GM18511 (cell line): ENCODE results near the gene GCNT1.
A peak's percentile ranks its signal among the peaks of the same experiment; 100 is the strongest.
"Not testable (repeated sequence)": the region's sequence is repeated elsewhere in the genome, so short reads cannot be mapped to it uniquely, and the experiment has no call there.

Source experiments
- ATAC-seq: cut with Tn5 transposase; IDR thresholded peaks from one replicate; pipeline ENCODE4 v1.9.1; 2021; ENCODE audit warnings: mild to moderate bottlenecking, moderate library complexity; ENCODE audit not compliant: unreplicated experiment

Gene GCNT1

GRCh38 chr9:76458903-76459693, at the start of gene GCNT1:
GCNT1 (plus strand) TSS chr9:76459182; CDS start chr9:76502382, 43,200 bp downstream.
- ATAC-seq = peak; percentile 84

GRCh38 chr9:76412638-76413037, 46.3 kb upstream of the GCNT1 start:
- ATAC-seq = no peak

GRCh38 chr9:76413658-76414057, 45.3 kb upstream of the GCNT1 start:
- ATAC-seq = no peak

- peak; percentile 88 for ATAC-seq
Observed at GRCh38 chr9:76414661-76415060, 44.3 kb upstream of the GCNT1 start.

- ATAC-seq = no peak
Observed at GRCh38 chr9:76415154-76415553, 43.8 kb upstream of the GCNT1 start.

GRCh38 chr9:76415731-76416130, 43.3 kb upstream of the GCNT1 start:
- ATAC-seq = no peak

- no peak for ATAC-seq
Observed at GRCh38 chr9:76417394-76417793, 41.6 kb upstream of the GCNT1 start.

GRCh38 chr9:76419782-76420380, 39.1 kb upstream of the GCNT1 start:
- peak; percentile 49 for ATAC-seq

- ATAC-seq = no peak
Observed at GRCh38 chr9:76423216-76424177, 35.5 kb upstream of the GCNT1 start.

- no peak for ATAC-seq
Observed at GRCh38 chr9:76424491-76424890, 34.5 kb upstream of the GCNT1 start.

GRCh38 chr9:76425677-76426453, 33.1 kb upstream of the GCNT1 start:
- ATAC-seq = no peak

GRCh38 chr9:76426807-76427419, 32.1 kb upstream of the GCNT1 start:
- no peak for ATAC-seq

- ATAC-seq = no peak
Observed at GRCh38 chr9:76431601-76432000, 27.4 kb upstream of the GCNT1 start.

GRCh38 chr9:76433406-76433805, 25.6 kb upstream of the GCNT1 start:
- ATAC-seq = no peak

GRCh38 chr9:76433836-76434235, 25.1 kb upstream of the GCNT1 start:
- ATAC-seq = no peak

- not testable (repeated sequence) for ATAC-seq
Observed at GRCh38 chr9:76434897-76435296, 24.1 kb upstream of the GCNT1 start.

- ATAC-seq = not testable (repeated sequence)
Observed at GRCh38 chr9:76437017-76437699, 21.8 kb upstream of the GCNT1 start.

- peak; percentile 77 for ATAC-seq
Observed at GRCh38 chr9:76438841-76439588, 20.0 kb upstream of the GCNT1 start.
